HK-2 (cell line): ENCODE data around the gene PHETA1.

Experiments used
- DNase-seq: peaks from one replicate; pipeline ENCODE4 v3.0.0-alpha.2; 2018; ENCODE audit not compliant: unreplicated experiment

PHETA1 gene, protein sequence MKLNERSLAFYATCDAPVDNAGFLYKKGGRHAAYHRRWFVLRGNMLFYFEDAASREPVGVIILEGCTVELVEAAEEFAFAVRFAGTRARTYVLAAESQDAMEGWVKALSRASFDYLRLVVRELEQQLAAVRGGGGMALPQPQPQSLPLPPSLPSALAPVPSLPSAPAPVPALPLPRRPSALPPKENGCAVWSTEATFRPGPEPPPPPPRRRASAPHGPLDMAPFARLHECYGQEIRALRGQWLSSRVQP

DNA sequence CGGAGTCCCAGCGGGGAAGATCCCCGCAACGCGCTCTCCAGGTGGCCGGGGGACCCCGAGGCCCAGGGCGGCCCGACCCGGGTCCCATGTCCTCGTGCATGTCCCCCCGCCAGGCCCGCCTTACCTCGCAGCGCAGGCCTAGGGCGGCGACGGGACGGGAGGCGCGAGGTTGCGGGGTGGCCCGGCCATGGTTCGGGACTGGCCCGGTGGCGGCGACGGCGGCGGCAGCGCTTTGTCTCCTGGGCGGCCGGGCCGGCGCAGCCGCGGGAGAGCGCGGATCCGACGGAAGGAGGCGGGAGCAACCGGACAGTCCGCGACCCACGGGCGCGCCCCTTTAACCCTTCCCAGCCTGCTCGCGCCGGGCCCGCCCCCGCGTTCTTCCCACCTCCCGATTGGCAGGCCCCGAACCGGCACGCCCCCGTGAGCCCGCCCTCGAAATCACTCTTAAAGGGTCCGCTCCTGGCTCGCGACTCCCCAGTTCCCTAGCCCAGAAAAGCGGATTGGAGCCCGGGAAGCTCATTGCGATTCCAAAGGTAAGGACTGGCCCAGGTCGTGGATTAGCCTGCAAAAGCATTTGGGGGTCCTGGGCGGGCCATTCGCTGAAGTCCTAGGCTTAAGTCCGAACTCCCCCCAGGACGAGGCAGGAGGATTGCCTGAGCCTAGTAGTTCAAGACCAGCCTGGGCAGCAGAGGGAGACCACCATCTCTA lies at the start of gene PHETA1:
TSS of gene PHETA1 (minus strand) at position 308 of the 708 bp plus-strand sequence. CDS start 5,668 bp downstream, outside the sequence.
- peak; percentile 89 for DNase-seq

DNA sequence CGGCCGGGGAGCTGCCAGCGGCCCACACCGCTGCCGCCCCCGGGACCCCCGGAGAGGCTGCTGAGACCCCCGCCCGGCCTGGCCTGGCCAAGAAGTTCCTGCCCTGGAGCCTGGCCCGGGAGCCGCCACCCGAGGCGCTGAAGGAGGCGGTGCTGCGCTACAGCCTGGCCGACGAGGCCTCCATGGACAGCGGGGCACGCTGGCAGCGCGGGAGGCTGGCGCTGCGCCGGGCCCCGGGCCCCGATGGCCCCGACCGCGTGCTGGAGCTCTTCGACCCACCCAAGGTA lies 49.6 kb upstream of the PHETA1 start:
- no peak for DNase-seq

DNA sequence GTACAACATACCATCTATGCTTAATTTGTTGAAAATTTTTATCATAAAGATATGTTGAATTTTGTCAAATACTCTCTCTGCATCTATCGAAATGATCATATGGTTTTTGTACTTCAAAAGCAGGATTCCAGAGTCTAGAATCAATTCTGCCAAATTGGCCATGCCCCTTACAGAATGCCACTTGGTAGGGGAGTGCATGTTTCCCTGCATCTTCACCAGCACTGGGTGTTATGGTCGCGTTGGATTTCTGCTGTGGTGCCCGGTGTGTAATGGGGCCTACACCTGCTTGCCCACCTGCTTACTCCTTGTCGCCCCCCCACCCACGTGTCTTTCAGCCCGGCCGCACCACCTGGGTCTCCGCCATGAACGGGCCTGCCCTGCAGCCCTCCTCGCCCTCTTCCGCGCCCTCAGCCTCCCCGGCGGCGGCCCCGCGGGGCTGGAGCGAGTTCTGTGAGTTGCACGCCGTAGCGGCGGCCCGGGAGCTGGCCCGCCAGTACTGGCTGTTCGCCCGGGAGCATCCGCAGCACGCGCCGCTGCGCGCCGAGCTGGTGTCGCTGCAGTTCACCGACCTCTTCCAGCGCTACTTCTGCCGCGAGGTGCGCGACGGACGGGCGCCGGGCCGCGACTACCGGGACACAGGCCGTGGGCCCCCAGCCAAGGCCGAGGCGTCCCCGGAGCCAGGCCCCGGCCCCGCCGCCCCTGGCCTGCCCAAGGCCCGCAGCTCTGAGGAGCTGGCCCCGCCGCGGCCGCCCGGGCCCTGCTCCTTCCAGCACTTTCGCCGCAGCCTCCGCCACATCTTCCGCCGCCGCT lies 49.1 kb upstream of the PHETA1 start:
- DNase-seq: no peak

DNA sequence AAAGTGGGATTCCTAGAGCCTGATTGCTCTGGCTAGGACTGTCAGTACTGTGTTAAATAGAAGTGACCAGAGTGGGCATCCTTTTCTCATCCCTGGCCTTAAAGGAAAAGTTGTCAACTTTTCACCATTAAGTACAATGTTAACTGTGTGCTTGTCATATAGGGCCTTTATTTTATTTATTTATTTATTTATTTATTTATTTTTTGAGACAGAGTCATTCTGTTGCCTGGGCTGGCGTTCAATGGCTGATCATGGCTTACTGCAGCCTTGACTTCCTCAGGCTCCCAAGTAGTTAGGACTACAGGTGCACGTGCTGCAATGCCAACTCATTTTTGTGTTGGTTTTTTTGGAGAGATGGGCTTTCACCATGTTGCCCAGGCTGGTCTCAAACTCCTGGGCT lies 48.4 kb upstream of the PHETA1 start:
- DNase-seq: no peak

DNA sequence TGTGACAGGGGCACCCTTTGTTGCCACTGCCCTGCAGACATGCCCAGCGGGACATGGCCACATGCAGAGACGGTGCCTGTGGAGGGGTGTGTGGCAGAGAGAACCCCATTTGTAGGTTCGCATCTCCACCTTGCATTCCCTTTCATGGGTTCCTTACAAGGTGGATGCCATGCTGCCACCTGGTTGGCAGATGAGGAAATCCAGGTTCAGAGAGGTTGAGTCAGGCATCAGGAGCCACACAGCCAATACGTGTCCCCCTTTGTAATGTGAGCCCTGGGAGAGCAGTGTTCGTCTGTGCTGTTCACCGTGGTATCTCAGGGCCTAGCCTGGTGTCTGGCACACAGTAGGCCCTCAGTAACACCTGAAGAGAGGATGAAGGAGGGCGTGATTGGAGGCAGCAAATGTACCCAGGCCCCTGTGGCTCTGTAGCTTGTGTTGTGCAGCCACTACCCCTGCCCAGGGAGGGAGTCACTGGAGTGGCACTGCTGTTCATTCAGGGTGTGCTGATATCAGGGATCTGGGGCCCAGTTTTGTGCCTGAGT lies 45.9 kb upstream of the PHETA1 start:
- no peak for DNase-seq

DNA sequence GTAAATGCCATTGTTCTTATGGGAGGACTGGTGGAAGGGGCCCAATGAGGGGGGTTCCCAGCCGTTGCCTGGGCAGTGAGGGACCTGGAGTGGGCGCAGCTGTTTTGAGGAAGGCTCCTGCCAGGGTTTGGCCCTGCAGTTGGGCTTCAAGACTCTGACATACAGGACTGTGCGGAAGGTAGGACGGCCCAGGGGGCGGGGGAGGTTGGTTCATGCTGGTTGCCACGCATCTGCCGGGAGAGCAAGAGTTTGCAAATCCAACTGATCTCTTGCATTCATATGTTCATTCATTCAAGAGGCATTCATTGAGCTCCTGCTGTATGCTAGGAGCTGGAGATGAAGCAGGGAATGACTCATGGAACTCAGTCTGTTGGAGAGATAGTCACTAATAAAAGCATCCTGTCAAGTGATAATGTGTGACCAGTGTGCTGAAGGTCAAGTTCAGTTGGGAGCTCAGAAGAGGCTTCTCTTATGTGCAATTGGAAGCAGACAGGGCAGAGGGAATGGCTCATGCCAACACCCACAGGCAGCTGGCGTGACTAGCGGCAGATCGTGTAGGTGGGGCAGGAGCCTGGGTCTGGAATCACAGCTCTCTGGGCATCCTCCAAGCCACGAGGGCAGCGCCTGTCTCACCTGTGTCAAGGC lies 44.7 kb upstream of the PHETA1 start:
- DNase-seq: peak; percentile 54

DNA sequence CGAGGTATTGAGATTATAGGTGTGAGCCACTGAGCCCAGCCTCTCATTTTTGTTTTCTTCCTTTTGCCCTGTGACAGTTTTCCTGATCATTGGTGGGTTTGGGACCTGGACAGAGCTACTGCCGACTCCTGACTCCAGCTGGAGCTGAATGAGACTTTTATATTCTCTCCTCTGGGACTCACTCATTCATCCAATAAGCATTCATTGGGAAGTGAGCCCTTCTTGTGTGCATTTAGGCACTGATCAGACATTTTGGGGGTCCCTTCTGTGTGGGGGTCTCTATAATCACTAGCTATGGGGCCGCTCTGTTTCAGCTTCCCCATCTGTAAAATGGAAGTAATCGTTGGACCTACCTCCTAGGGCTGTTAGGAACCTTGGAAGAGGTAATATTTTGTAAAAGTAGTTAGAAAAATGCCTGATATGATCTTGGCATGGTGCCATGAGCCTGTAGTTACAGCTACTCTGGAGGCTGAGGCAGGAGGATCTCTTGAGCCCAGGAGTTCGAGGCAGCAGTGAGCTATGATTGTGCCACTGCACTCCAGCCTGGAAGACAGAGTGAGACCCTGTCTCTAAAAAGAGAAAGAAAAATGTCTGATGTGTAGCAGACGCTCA lies 44.0 kb upstream of the PHETA1 start:
- DNase-seq: no peak

DNA sequence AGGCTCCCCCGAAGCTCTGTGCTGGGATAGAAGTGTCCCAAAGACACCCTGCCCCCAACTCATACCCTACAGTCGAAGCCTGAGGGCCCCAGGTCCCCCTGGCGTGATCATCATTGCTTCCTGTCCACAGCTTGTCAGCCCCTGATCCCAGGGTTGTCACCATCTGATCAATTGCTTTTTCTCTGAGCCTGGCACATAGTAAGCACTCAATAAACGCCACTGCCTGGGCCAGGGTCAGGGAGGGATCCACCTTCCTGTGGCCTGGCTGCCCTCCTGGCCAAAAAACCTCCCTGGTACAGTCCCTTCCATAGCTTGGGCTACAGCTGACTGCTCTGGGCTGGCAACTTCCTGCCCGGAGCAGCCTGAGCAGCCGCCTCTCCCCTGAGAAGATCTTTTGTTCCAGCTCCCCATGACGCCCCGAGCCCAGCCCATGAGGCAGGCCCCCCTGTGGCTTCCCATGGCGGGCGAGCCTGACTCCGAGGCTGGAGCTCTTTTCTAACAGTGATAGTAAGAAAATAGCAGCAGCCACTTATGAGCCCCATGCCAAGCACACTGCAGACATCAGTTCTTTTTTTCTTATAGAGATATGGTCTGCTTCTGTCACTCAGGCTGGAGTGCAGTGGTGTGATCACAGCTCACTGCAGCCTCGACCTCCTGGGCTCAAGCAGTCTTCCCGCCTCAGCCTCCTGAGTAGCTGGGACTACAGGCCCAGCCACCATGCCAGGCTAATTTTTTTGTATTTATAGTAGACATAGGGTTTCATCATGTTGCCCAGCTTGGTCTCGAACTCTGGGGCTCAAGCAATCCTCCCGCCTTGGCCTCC lies 43.3 kb upstream of the PHETA1 start:
- no peak for DNase-seq

DNA sequence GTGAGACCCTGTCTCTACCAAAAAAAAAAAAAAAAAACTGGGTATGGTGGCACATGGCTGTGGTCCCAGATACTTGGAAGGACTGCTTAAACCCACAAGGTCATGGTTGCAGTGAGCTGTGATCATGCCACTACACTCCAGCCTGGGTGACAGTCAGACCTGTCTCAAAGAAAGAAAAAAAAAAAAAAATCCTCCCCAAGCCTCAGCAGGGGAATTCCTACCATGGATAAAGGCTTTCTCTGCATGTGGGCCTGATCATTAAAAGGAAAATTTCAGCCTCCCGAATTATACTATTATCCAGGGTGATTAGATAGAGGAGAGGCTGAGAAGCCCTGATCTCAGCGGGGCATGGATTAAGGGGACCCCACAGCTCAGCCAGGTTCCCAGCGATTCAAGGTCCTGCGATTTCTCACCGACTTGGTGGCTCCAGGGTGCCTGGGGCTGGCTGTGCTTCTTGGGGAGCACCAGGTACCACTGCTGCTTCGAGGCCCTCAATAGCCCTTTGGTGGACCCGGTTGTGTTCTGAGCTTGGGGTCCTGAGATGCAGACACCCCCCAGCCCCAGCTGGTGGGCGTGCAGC lies 42.4 kb upstream of the PHETA1 start:
- DNase-seq: no peak

DNA sequence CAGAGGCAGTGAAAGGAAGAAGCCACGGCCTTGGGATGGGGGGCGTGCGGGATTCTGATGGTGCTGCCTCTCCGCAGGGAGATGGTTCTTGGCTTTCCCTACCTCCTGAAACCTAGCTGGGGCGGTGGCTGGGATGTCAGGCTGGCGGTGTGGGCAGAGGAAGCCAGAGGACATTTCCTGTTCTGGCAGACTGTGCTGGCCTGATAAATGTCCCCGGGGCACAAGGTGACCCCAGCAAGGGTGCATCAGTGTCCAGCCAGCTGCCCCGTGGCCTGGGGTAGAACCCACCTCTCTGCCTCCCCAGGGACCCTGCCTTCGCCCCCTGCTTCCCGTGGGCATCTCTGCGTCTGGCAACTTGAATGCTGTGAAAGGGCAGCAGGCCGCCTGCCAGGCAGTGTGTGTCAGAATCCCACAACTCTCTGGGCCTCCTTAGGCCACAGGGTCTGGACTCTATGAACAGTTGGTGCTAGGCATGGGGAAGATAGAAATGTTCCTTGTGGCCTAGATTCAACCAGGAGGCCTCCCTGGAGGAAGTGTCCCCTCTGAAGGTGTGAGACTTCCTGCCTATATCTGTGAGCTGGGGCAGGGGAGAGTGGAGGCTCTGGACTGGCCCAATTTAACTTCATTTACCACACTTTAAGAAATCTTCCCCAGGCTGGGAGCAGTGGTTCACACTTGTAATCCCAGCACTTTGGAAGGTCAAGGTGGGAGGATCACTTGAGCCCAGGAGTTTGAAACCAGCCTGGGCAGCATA lies 41.7 kb upstream of the PHETA1 start:
- no peak for DNase-seq

DNA sequence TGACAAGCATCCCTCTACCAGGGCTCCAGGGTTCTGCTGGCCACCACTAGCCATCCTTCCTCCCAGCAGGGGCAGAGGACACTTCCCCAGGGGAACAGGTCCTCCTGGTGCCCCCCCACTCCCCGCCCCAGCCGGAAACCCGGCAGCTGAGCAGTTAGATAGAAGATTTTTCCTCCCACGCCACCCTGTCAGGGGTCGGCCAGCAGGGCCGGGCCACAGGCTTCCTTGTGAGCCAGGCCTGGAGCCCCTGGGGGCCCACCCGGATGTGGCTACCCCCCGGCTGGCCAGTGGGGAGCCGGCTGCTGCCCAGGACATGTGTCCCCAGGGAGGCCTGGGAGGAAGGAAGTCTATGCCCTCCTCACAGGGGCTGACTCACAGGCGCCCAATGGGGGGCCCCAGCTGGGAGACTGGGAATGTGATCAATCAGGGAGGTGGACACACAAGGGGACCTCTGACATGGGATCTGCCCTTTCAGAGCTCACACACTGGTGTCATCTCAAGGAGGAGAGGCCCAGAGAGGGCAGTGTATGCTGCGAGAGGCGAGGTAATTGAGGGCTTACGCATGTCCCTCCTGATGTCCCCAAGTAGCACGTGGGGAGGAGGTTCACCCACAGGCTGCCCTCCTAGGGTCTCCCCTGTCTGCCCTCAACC lies 41.0 kb upstream of the PHETA1 start:
- DNase-seq: peak; percentile 84

DNA sequence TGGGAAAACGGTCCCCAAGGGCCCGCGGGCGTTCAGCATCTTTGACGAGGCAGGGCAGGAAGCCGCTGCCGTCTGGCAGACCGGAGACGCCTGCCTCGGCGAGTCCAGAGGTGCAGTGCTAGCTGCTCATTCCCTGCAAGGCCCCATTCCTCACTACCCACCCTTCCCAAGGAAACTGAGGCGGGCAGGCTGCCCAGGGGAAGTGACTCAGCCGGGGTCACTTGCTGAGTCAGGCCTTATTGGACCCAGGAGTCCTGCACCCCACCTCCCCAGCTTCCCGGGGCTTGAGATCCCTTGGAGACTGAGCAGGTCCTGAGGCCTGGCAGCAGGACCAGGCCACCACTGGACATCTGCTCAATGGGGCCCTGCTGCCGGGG lies 40.5 kb upstream of the PHETA1 start:
- peak; percentile 51 for DNase-seq

DNA sequence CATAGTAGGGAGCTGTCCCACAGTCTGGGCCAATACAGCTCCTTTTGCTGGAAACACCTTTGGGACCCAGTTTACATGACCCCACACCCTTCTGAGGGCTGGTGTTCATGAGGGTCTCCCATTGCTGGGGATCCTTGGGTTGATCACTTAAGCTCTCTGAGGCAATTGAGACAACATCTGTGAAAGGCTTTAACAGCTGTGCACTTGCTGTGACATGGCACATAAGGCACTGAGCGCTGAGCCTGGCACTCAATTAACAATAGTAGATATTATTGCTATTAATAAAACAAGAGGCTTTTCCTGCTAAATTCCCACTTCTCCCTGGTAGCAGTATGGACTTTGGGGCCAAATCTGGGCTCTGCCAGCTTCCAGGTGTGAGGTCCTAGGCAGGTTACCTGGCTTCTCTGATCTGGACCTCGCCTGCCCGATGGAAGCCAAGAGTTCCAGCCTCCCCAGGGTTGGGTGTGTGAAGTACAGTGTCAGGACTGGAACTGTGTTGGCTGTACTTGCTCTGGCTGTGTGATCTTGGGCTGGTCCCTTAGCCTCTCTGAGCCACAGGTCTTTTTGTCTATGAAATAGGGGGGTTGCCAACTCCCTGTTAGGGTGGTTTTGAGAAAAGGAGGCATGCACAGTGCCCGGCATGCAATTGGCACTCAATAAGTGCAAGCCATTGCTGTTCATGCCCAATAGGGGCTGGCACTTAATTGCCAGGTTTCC lies 39.9 kb upstream of the PHETA1 start:
- DNase-seq: no peak

DNA sequence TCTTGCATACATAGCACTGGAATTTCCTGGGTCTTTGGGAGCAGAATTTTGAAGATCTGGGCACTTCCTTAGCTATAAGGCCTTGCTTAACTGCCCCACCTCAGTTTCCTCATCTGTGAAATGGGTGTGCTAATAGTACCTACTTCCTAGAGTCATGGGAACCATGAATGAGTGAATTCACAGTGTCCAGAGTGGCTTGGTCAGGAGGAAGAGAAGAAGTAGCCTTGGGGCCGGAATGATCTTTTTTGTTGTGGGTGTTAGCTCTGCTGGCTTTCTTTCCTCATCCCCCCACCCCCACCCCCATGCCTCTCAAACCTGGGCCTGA lies 39.2 kb upstream of the PHETA1 start:
- DNase-seq: no peak

DNA sequence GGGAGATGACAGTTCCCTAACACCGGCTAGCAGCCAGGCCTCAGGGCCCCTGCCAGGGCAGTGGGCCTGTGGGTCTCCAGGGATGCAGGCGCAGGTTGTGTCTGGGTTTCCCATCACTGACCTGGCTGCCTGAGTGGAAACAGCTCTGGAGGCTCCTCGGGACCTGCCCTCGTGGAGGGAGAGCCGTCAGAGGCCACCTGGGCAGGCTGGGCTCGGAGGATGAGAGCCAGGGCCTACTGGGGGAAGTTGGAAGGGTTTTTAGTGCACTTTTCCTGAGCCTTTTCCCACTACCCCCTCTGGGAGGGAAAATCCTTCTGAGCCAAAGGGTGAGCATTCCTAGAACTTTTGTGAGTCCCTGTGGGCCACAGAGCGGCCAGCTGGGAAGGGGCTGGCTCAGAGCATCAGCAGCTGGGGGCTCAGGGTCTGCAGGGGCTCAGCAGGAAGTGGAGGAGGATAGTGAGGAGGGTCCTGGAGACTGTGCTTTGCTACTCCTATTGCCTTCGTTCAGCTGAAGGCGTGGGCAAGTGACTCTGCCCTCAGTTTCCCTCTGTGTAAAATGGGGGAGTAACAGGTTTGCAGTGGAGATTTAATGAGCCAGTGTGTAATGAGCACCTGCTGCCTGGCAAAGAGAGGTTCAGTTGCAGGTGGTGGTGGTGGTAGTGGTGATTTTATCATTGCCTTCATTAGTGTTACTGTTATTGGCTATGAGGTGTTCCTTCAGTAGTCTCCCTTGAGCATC lies 38.7 kb upstream of the PHETA1 start:
- DNase-seq: no peak

DNA sequence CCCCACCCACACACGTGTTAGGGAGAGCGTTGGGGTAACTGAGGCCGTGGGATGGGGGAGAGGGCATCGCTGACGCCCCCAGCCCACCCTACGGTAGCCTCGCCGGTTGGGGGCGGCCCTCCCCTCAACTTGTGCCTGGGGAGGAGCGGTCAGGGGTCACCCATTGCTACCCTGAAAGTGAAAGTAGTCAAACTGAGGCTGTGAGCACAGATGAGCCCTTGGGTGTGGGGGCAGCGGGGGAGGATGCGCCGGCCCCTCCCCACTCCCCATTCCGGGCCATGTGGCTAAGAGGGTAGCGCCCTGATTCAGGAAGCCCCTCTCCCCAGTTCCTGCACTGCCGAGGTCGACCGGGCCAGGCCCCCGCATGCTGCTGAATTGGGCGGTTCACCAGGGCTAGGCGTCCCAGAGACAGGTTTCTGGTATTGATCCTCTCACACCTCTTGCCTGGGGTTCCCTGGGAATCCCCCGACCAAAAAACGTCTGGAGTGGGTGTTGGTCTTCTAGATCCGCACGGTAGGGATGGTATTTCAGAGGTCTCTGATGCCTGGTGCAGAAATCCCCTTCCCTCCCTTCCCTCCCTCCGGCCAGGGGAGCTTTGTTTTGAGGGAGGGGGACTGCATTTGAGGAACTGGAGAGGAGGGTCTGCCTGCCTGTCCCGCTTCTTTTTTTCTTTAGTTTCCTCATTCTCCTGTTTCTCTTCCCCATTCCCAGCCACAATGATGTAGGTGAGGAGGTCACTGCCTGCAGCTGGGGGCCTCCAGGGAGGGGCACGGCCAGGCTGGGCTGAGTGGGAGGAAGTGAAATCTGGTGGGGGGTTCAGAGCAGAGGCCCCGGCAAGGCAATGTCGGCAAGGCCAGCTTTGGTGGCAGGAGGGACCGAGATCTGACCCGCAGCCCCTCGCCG lies 37.8 kb upstream of the PHETA1 start:
- DNase-seq: no peak

DNA sequence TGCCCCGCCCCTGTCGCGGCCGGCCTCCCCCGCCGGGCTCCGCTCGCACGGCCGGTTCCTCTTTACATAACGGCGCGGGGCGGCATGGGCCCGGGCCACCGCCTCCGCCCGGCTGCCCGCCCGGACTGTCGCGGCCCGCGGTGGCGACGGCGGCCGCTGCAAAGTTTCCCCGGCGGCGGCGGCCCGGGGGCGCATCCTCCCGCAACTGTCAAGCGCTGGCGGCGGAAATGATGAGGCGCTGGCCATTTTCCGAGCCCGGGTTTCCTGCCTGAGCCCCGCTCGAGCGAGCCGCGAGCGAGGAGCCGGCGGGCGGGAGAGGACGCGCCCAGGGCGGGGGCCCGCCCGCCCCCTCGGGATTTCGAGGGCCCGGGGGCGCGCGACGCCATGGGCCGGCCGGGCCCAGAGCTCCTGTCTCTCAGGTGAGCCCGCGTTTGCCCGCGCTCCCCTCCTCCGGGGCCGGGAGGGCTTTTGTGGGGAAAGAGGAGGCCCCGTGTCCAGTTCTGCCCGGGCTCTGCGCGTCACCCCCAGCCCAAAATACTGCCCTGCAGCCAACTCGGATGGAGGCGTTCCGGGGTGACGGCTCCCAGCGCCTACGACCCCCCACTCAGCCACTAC lies 37.1 kb upstream of the PHETA1 start, which contains the start of gene SH2B3:
TSS of gene SH2B3 (plus strand) at position 65 of the 615 bp plus-strand sequence. CDS start 12,223 bp downstream, outside the sequence.
- no peak for DNase-seq
